Measurements from ENCODE around the gene VASH2. TPM values are rescaled to one million over a fixed set of nuclear protein-coding genes. Genes with fewer than 3 reads are reported as not detected.
A peak's percentile ranks its signal among the peaks of the same experiment; 100 is the strongest.

The VASH2 gene
- polyA plus RNA-seq, 4 donors: 0.27 to 3.6 (median 0.30) TPM; not detected in 1

DNA sequence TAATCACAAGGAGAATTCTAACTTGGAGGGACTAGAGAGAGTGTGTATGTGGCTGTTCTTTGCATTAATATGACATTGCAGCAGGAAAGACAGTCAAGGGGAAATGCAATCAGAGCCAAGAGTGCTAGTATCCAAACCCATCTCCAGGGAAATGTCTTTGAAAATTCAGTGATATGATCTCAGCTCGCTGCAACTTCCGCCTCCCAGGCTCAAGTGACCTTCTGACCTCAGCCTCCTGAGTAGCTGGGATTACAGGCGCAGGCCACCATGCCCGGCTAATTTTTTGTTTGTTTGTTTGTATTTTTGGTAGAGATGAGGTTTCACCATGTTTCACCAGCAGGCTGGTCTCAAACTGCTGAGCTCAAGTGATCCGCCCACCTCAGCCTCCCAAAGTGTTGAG, 16.3 kb downstream of the VASH2 start:
- WGBS, 3 donors: 88 to 90% (median 89%) methylated on average over 5 of the region's 5 CpGs
- no peaks in the 10 kb centered on the region for H3K9me3 ChIP-seq (ENCODE audit: control insufficient read depth in 2 of 2, insufficient read depth in 1 of 2, low read depth in 1 of 2, low read length in 1 of 2)
- H3K36me3 ChIP-seq (ENCODE audit: control insufficient read depth in 3 of 3, insufficient read depth in 2 of 3, low read depth in 1 of 3, low read length in 3 of 3): peaks cover 0 to 11% (median 0%) of the 10 kb centered on the region in 3 donors
- H3K4me3 ChIP-seq (ENCODE audit: low read depth in 1 of 3, low read length in 3 of 3): no peak overlapping the region
- FAIRE-seq (no peak), DNase-seq (no peak)
- no peaks in the 10 kb centered on the region for H3K27me3 ChIP-seq (ENCODE audit: control insufficient read depth in 3 of 3, insufficient read depth in 3 of 3, low read length in 3 of 3)
- H3K4me1 ChIP-seq (ENCODE audit: control insufficient read depth in 3 of 3, insufficient read depth in 2 of 3, low read depth in 1 of 3, low read length in 2 of 3): no peaks in the 10 kb centered on the region
- H3K27ac ChIP-seq (ENCODE audit: low read depth in 1 of 3, low read length in 2 of 3): no peak overlapping the region

DNA sequence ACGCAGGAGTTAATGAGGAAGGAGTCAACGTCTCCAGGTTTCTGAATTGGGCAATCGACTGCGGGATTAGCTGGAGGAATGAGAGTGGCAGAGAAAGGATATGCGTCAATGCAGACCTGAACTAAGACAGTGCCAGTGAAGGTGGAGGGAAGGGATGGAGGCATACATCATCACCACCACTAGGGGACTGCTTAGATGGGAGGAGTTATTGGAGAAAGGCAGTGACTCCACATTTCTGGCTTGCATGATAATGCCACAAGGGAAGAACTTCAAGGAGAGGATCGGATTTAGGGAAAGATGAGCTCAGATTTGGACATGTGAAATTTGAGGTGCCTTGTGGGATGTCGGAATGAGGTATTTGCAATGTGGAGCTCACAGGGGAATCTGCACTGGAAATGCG, 17.5 kb downstream of the VASH2 start:
- Histone ChIP-seq H3K27ac (ENCODE audit: low read depth in 1 of 3, low read length in 2 of 3) (no peak overlapping the region), H3K4me1 (ENCODE audit: control insufficient read depth in 3 of 3, insufficient read depth in 2 of 3, low read depth in 1 of 3, low read length in 2 of 3) (no peaks in the 10 kb centered on the region), H3K36me3 (ENCODE audit: control insufficient read depth in 3 of 3, insufficient read depth in 2 of 3, low read depth in 1 of 3, low read length in 3 of 3) (peaks cover 0 to 14% (median 0%) of the 10 kb centered on the region in 3 donors), H3K27me3 (ENCODE audit: control insufficient read depth in 3 of 3, insufficient read depth in 3 of 3, low read length in 3 of 3) (no peaks in the 10 kb centered on the region), H3K4me3 (ENCODE audit: low read depth in 1 of 3, low read length in 3 of 3) (no peak overlapping the region), H3K9me3 (ENCODE audit: control insufficient read depth in 2 of 2, insufficient read depth in 1 of 2, low read depth in 1 of 2, low read length in 1 of 2) (no peaks in the 10 kb centered on the region)
- 72 to 81% (median 81%) methylated on average over 8 of the region's 8 CpGs for WGBS, 3 donors
- DNase-seq (peak; percentile 18 to 29), FAIRE-seq (no peak)

DNA sequence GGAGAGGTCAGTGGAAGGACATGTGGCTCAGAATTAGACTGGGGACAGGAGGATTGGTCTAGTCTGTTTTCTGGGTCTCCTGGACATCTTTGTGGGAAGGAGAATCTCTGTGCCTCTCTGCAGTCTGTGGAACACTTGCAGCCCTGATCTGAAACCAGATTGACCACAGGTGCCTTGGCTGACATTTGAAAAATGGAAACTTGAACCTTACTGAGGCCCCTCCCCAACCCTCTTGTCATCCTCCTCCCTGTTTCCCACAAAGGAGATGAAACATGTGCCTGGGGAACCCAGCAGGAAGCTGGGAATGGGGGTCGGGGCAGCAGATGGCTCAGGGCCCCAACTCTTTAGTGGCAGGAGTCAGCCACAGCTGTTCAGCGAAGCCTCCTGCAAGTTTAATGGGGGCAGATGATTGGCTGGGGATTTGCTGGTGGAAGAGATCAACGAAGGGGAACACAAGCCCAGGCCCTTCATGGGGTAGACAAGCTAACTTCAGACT, 18.1 kb downstream of the VASH2 start:
- Histone ChIP-seq H3K27me3 (ENCODE audit: control insufficient read depth in 3 of 3, insufficient read depth in 3 of 3, low read length in 3 of 3) (no peaks in the 10 kb centered on the region), H3K4me3 (ENCODE audit: low read depth in 1 of 3, low read length in 3 of 3) (no peak overlapping the region), H3K4me1 (ENCODE audit: control insufficient read depth in 3 of 3, insufficient read depth in 2 of 3, low read depth in 1 of 3, low read length in 2 of 3) (no peaks in the 10 kb centered on the region), H3K27ac (ENCODE audit: low read depth in 1 of 3, low read length in 2 of 3) (no peak overlapping the region), H3K36me3 (ENCODE audit: control insufficient read depth in 3 of 3, insufficient read depth in 2 of 3, low read depth in 1 of 3, low read length in 3 of 3) (peaks cover 0 to 14% (median 0%) of the 10 kb centered on the region in 3 donors), H3K9me3 (ENCODE audit: control insufficient read depth in 2 of 2, insufficient read depth in 1 of 2, low read depth in 1 of 2, low read length in 1 of 2) (no peaks in the 10 kb centered on the region)
- WGBS, 3 donors: 54 to 70% (median 58%) methylated on average over 3 of the region's 3 CpGs
- FAIRE-seq (no peak), DNase-seq (no peak)

DNA sequence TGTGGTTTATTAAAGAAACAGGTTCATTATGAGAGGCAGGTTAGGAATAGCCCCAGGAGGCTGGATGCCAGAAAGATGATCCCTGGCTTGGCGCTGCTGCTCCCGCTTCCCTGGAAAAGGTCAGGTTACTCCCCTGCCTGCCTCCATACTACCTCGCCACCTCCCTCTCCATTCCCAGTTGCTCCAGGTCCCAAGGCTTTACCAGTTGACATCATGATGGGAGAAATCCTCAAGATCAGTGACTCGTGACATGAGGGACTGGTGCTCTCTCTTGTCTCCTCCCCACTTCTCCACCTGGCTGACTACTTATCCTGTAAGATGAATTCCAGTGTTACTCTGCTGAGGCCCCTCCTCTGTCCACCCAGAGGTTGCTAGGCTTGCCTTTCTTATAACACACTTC, 19.7 kb downstream of the VASH2 start:
- DNase-seq: no peak
- 83 to 93% (median 89%) methylated on average over 4 of the region's 4 CpGs for WGBS, 3 donors

DNA sequence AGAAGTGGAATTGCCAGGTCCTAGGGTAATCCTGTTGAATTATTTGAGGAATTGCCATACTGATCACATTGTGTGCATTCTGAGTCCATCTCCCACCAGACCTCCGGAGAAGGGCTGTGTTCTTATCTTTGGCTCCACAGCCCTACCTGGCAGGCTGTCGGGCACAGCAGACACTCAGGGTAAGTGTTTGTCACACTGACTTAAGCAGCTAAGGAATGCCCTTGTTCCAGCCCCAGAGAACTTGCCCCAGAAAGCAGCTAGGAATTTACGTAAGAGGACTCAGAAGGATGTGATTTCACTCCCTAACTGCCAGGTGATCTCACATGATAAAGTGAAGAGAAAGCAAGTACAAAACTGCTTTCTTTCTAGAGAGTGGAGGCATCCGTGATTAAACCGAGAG, 21.0 kb downstream of the VASH2 start:
- peaks cover 0 to 27% (median 0%) of the 10 kb centered on the region in 3 donors for H3K36me3 ChIP-seq (ENCODE audit: control insufficient read depth in 3 of 3, insufficient read depth in 2 of 3, low read depth in 1 of 3, low read length in 3 of 3)
- DNase-seq (no peak), FAIRE-seq (no peak)
- H3K27ac ChIP-seq (ENCODE audit: low read depth in 1 of 3, low read length in 2 of 3): no peak overlapping the region
- H3K4me1 ChIP-seq (ENCODE audit: control insufficient read depth in 3 of 3, insufficient read depth in 2 of 3, low read depth in 1 of 3, low read length in 2 of 3): no peaks in the 10 kb centered on the region
- H3K4me3 ChIP-seq (ENCODE audit: low read depth in 1 of 3, low read length in 3 of 3): no peak overlapping the region
- 90 to 92% (median 92%) methylated on average over 5 of the region's 5 CpGs for WGBS, 3 donors
- H3K27me3 ChIP-seq (ENCODE audit: control insufficient read depth in 3 of 3, insufficient read depth in 3 of 3, low read length in 3 of 3): no peaks in the 10 kb centered on the region
- no peaks in the 10 kb centered on the region for H3K9me3 ChIP-seq (ENCODE audit: control insufficient read depth in 2 of 2, insufficient read depth in 1 of 2, low read depth in 1 of 2, low read length in 1 of 2)

More for the DNA sequence above, 19.7 kb downstream of the VASH2 start:
- no peak overlapping the region for H3K27ac ChIP-seq (ENCODE audit: low read depth in 1 of 3, low read length in 2 of 3)
- H3K9me3 ChIP-seq (ENCODE audit: control insufficient read depth in 2 of 2, insufficient read depth in 1 of 2, low read depth in 1 of 2, low read length in 1 of 2): no peaks in the 10 kb centered on the region
- no peaks in the 10 kb centered on the region for H3K27me3 ChIP-seq (ENCODE audit: control insufficient read depth in 3 of 3, insufficient read depth in 3 of 3, low read length in 3 of 3)
- FAIRE-seq: no peak
- peaks cover 0 to 24% (median 0%) of the 10 kb centered on the region in 3 donors for H3K36me3 ChIP-seq (ENCODE audit: control insufficient read depth in 3 of 3, insufficient read depth in 2 of 3, low read depth in 1 of 3, low read length in 3 of 3)
- no peak overlapping the region for H3K4me3 ChIP-seq (ENCODE audit: low read depth in 1 of 3, low read length in 3 of 3)
- H3K4me1 ChIP-seq (ENCODE audit: control insufficient read depth in 3 of 3, insufficient read depth in 2 of 3, low read depth in 1 of 3, low read length in 2 of 3): no peaks in the 10 kb centered on the region

DNA sequence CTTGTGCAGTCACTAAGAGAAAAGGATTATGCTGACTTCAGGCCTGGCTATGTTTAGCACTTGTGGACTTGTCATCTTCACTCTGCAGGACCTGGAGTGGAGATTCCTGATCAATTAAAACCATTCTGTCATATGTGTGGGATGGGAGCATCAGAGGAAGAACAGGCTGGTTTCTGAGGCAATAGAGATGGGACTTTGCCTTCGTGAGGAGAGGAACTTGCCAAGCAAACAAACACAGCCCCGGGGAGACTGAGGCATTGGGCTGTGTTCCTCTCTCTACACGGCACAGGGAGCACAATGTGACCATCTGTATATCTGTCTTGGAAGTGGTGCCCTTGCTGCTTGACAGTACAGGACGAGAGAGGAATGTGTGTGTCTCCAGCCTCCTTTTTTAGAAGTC, 23.1 kb downstream of the VASH2 start:
- DNase-seq (no peak), FAIRE-seq (no peak)
- Histone ChIP-seq H3K36me3 (ENCODE audit: control insufficient read depth in 3 of 3, insufficient read depth in 2 of 3, low read depth in 1 of 3, low read length in 3 of 3) (peaks cover 0 to 33% (median 0%) of the 10 kb centered on the region in 3 donors), H3K27me3 (ENCODE audit: control insufficient read depth in 3 of 3, insufficient read depth in 3 of 3, low read length in 3 of 3) (no peaks in the 10 kb centered on the region), H3K27ac (ENCODE audit: low read depth in 1 of 3, low read length in 2 of 3) (no peak overlapping the region), H3K4me1 (ENCODE audit: control insufficient read depth in 3 of 3, insufficient read depth in 2 of 3, low read depth in 1 of 3, low read length in 2 of 3) (no peaks in the 10 kb centered on the region), H3K4me3 (ENCODE audit: low read depth in 1 of 3, low read length in 3 of 3) (no peak overlapping the region), H3K9me3 (ENCODE audit: control insufficient read depth in 2 of 2, insufficient read depth in 1 of 2, low read depth in 1 of 2, low read length in 1 of 2) (no peaks in the 10 kb centered on the region)
- 70 to 88% (median 80%) methylated on average over 4 of the region's 4 CpGs for WGBS, 3 donors

DNA sequence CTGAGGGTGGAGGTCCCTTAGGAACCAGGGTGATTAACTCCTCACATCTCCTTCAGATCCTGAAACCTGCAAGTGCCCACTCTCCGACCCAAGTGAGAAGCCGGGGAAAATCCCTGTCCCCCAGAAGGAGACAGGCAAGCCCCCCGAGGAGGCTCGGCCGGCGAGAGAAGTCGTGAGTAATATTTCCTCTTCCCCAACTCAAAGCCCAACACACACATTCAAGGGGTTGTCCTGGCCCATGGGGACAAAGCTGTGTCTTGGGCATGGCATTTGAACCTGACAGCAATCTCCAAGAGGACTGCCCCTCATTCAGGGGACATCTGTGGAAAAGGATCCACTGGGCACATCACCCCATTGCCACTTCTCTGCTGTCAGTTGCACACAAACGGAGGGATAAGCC, 23.6 kb downstream of the VASH2 start:
- WGBS, 3 donors: 90 to 95% (median 95%) methylated on average over 8 of the region's 8 CpGs
- DNase-seq (no peak), FAIRE-seq (no peak)
- Histone ChIP-seq H3K4me3 (ENCODE audit: low read depth in 1 of 3, low read length in 3 of 3) (no peak overlapping the region), H3K4me1 (ENCODE audit: control insufficient read depth in 3 of 3, insufficient read depth in 2 of 3, low read depth in 1 of 3, low read length in 2 of 3) (no peaks in the 10 kb centered on the region), H3K27ac (ENCODE audit: low read depth in 1 of 3, low read length in 2 of 3) (no peak overlapping the region), H3K9me3 (ENCODE audit: control insufficient read depth in 2 of 2, insufficient read depth in 1 of 2, low read depth in 1 of 2, low read length in 1 of 2) (no peaks in the 10 kb centered on the region), H3K27me3 (ENCODE audit: control insufficient read depth in 3 of 3, insufficient read depth in 3 of 3, low read length in 3 of 3) (no peaks in the 10 kb centered on the region), H3K36me3 (ENCODE audit: control insufficient read depth in 3 of 3, insufficient read depth in 2 of 3, low read depth in 1 of 3, low read length in 3 of 3) (peaks cover 0 to 32% (median 0%) of the 10 kb centered on the region in 3 donors)

DNA sequence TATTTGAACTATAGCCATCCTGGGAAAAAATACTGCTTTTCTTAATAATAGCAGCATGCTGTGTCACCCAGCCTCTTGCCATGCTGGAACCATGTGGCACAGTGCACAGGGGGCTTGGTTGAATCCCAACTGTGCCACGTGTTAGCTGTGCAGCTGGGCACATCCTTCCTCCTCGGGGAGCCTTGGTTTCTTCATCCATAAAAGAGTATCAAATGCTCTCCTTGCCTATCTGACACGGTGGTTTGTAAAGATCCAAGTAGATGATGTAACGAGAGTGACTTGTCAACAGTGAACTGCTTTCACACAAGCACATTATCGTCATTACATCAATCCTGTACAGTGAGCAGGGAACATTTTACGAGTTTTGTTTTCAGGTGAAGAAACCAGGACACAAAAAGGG, 24.4 kb downstream of the VASH2 start:
- Histone ChIP-seq H3K36me3 (ENCODE audit: control insufficient read depth in 3 of 3, insufficient read depth in 2 of 3, low read depth in 1 of 3, low read length in 3 of 3) (peaks cover 0 to 32% (median 0%) of the 10 kb centered on the region in 3 donors), H3K4me1 (ENCODE audit: control insufficient read depth in 3 of 3, insufficient read depth in 2 of 3, low read depth in 1 of 3, low read length in 2 of 3) (no peaks in the 10 kb centered on the region), H3K27me3 (ENCODE audit: control insufficient read depth in 3 of 3, insufficient read depth in 3 of 3, low read length in 3 of 3) (no peaks in the 10 kb centered on the region), H3K27ac (ENCODE audit: low read depth in 1 of 3, low read length in 2 of 3) (no peak overlapping the region), H3K4me3 (ENCODE audit: low read depth in 1 of 3, low read length in 3 of 3) (no peak overlapping the region), H3K9me3 (ENCODE audit: control insufficient read depth in 2 of 2, insufficient read depth in 1 of 2, low read depth in 1 of 2, low read length in 1 of 2) (no peaks in the 10 kb centered on the region)
- WGBS, 3 donors: 77 to 87% (median 81%) methylated on average over 6 of the region's 6 CpGs
- DNase-seq: no peak
- no peak for FAIRE-seq

All from small intestine (tissue), 7 donors.